Esophagus muscularis mucosa (tissue), 4 donors: Measurements from ENCODE around the gene DCTN3.

Experiments
- EP300 ChIP-seq: sonication (generic); formaldehyde crosslinking; IDR thresholded peaks from one replicate; pipeline ENCODE4 v1.6.1; 2017; ENCODE audit warnings: antibody characterized with exemption
- POLR2A ChIP-seq: fragments of 450-650 bp; IDR thresholded peaks from one replicate; pipeline ENCODE4 v1.6.1; 2017; ENCODE audit warnings: antibody characterized with exemption, moderate library complexity, mild to moderate bottlenecking, low read depth
- TF ChIP-seq, protein P1 (sequence below), 3 experiments: fragments of 200-600 bp in 2 of 3; fragments of 450-650 bp in 1 of 3; sonication (generic) in 2 of 3; IDR thresholded peaks; one replicate each; pipeline ENCODE4 v1.5.1; 2017 to 2019; ENCODE audit warnings: antibody characterized with exemption in 3 of 3, mild to moderate bottlenecking in 2 of 3, moderate library complexity in 1 of 3

DNA sequence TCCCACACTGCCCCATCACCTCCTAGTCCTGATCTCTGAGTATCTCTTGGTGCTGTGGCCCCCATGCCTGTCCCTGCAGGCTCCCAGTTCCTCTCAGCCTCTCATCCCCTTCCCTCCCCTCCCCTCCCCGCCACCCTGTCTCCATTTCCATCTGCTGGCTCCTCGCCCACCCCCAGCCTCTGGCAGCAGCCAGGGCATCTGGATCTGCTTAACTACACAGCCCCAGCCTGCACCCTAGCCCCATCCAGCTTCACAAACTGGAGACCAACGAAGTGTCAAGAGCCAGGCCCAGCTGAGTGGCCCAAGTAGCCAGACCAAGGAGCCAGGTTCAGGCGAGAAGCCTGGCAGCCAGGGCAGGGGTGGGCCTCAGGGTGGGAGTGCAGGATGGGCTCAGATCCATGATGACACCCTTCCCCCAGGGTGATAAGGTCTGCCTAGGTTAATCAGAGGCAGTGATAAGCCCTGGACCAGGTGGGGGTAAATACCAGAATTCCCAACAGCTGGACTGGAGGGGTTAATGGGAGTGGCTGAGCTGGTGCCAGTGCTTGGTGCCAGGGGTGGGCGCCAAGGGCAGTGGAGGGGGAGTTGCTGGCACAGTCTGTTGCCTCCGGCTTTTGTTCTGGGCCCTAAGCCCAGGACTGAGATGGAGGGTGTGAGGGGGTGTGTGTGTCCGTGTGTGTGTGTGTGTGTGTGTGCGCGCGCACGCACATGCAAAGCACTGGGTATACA lies 34.2 kb upstream of the DCTN3 start:
- TF ChIP-seq, protein P1, sequence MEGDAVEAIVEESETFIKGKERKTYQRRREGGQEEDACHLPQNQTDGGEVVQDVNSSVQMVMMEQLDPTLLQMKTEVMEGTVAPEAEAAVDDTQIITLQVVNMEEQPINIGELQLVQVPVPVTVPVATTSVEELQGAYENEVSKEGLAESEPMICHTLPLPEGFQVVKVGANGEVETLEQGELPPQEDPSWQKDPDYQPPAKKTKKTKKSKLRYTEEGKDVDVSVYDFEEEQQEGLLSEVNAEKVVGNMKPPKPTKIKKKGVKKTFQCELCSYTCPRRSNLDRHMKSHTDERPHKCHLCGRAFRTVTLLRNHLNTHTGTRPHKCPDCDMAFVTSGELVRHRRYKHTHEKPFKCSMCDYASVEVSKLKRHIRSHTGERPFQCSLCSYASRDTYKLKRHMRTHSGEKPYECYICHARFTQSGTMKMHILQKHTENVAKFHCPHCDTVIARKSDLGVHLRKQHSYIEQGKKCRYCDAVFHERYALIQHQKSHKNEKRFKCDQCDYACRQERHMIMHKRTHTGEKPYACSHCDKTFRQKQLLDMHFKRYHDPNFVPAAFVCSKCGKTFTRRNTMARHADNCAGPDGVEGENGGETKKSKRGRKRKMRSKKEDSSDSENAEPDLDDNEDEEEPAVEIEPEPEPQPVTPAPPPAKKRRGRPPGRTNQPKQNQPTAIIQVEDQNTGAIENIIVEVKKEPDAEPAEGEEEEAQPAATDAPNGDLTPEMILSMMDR (IDR thresholded peaks at IDR 0.05) = peak in 1 of 3 experiments; percentile 8
- TF ChIP-seq EP300 (no peak), POLR2A (no peak)
